HepG2 (cell line): ENCODE data around the gene HDGFL3. TPM values are rescaled to one million over a fixed set of nuclear protein-coding genes. Genes with fewer than 3 reads are reported as not detected.
A peak's percentile ranks its signal among the peaks of the same experiment; 100 is the strongest.

Source experiments
- ATAC-seq: fragments of 200-7000 bp; cut with Tn5 transposase; 3 replicates; pipeline ENCODE4 v1.9.1; 2020; ENCODE audit warnings: mild to moderate bottlenecking, moderate library complexity
- BruUV-seq: library from RNA; stranded (reverse); fragments of 400-500 nt; replicated peaks from 2 replicates; lab custom pipeline; 2021; lab: Mats Ljungman, UMichigan
- CTCF ChIA-PET: fragments of 300-600 bp; formaldehyde crosslinking; extraction: SDS; loops from one replicate; lab custom pipeline; 2021; ENCODE audit warnings: low total read pairs, inconsistent platforms, low intra/inter-chr PET ratio; lab: Yijun Ruan, JAX
- POLR2A ChIA-PET: fragments of 350-600 bp; sonication (Branson Sonifier 250); formaldehyde crosslinking; loops from one replicate; lab custom pipeline; 2020; ENCODE audit warnings: antibody characterized with exemption, inconsistent platforms; lab: Yijun Ruan, JAX
- DNase-seq: peaks from one replicate; pipeline ENCODE4 v3.0.0-alpha.2; 2015; ENCODE audit warnings: low spot score
- FAIRE-seq: peaks from 3 replicates; lab custom pipeline; 2011; peaks lifted over from hg19 to GRCh38; lab: Jason Lieb, UNC
- H2AFZ ChIP-seq: one replicate; pipeline ENCODE4 v1.6.1; 2011; ENCODE audit warnings: low read length, inconsistent platforms
- H3K27ac ChIP-seq: fragments of 300-600 bp; 3 replicates; pipeline ENCODE4 v1.8.0; 2011; ENCODE audit warnings: mixed run types, mild to moderate bottlenecking, mixed read lengths, low read length, inconsistent platforms; ENCODE audit not compliant: insufficient read depth; ENCODE audit errors: extremely low read length
- H3K27me3 ChIP-seq, 2 experiments: fragments of 200-600 bp in 1 of 2; 2 replicates in 1 of 2; 3 replicates in 1 of 2; pipeline versions ENCODE4 v1.6.0 to v1.8.0; 2011; ENCODE audit warnings: low read length in 2 of 2, mild to moderate bottlenecking in 2 of 2, moderate library complexity in 2 of 2, inconsistent platforms in 1 of 2; ENCODE audit not compliant: insufficient read depth in 2 of 2, control insufficient read depth in 1 of 2
- H3K36me3 ChIP-seq, 2 experiments: fragments of 200-600 bp in 1 of 2; replicated peaks in 1 of 2; 2 replicates in 1 of 2; 3 replicates in 1 of 2; pipeline versions ENCODE4 v1.5.1 to v1.8.0; 2011; ENCODE audit warnings: low read length in 2 of 2, inconsistent platforms in 1 of 2; ENCODE audit not compliant: insufficient read depth in 2 of 2, control insufficient read depth in 1 of 2
- H3K4me1 ChIP-seq: 2 replicates; pipeline ENCODE4 v1.5.1; 2012; ENCODE audit warnings: low read length, inconsistent platforms; ENCODE audit not compliant: insufficient read depth
- H3K4me2 ChIP-seq: 2 replicates; pipeline ENCODE4 v1.6.0; 2011; ENCODE audit warnings: low read depth, low read length, inconsistent platforms
- H3K4me3 ChIP-seq, 3 experiments: fragments of 200-600 bp in 1 of 3; sonication (generic), shearing (Covaris generic) in 1 of 3; replicated peaks in 1 of 3; 2 replicates each; pipeline ENCODE4 v1.5.1; 2011 to 2016; ENCODE audit warnings: low read length in 3 of 3, inconsistent platforms in 2 of 3, low read depth in 2 of 3, mild to moderate bottlenecking in 2 of 3, control low read depth in 1 of 3, mixed read lengths in 1 of 3; ENCODE audit not compliant: insufficient read depth in 1 of 3
- H3K79me2 ChIP-seq: one replicate; pipeline ENCODE4 v1.6.1; 2011; ENCODE audit warnings: low read length, inconsistent platforms; ENCODE audit not compliant: insufficient read depth
- H3K9ac ChIP-seq: 2 replicates; pipeline ENCODE4 v1.6.0; 2011; ENCODE audit warnings: mild to moderate bottlenecking, low read depth, low read length, inconsistent platforms; ENCODE audit not compliant: insufficient read depth
- H3K9me3 ChIP-seq: 2 replicates; pipeline ENCODE4 v1.5.1; 2012; ENCODE audit warnings: mild to moderate bottlenecking, low read length
- H4K20me1 ChIP-seq: 2 replicates; pipeline ENCODE4 v1.6.0; 2011; ENCODE audit warnings: inconsistent platforms, mild to moderate bottlenecking, low read length, moderate library complexity; ENCODE audit not compliant: insufficient read depth
- CHCHD3 ChIP-seq: sonication (generic); formaldehyde crosslinking; IDR thresholded peaks from 2 replicates; pipeline ENCODE4 v1.8.0; 2022; ENCODE audit warnings: mild to moderate bottlenecking, missing genetic modification reagents, moderate library complexity
- CREM ChIP-seq, 2 experiments: sonication (generic) in 1 of 2; formaldehyde crosslinking in 1 of 2; IDR thresholded peaks; 2 replicates each; pipeline versions ENCODE4 v1.4.0 to v1.6.1; 2016 to 2020; ENCODE audit warnings: antibody characterized with exemption in 1 of 2, mild to moderate bottlenecking in 1 of 2, missing genetic modification reagents in 1 of 2
- MLLT10 ChIP-seq: sonication (generic); formaldehyde crosslinking; IDR thresholded peaks from 2 replicates; pipeline ENCODE4 v1.4.0; 2020; ENCODE audit warnings: missing genetic modification reagents
- PTBP1 ChIP-seq: fragments of 200-400 bp; formaldehyde crosslinking; IDR thresholded peaks from 2 replicates; pipeline ENCODE4 v1.6.1; 2018; ENCODE audit warnings: low read length, low read depth; ENCODE audit not compliant: poor library complexity, severe bottlenecking
- RXRB ChIP-seq: IDR thresholded peaks from 2 replicates; pipeline ENCODE4 v1.6.1; 2016; ENCODE audit warnings: borderline replicate concordance, missing genetic modification reagents, missing compliant biosample characterization
- U2AF2 ChIP-seq: fragments of 200-400 bp; formaldehyde crosslinking; IDR thresholded peaks from 2 replicates; pipeline ENCODE4 v1.6.1; 2017; ENCODE audit warnings: low read depth, mild to moderate bottlenecking, low read length
- WIZ ChIP-seq: sonication (generic); formaldehyde crosslinking; IDR thresholded peaks from 2 replicates; pipeline ENCODE4 v1.5.1; 2020; ENCODE audit warnings: mild to moderate bottlenecking, missing genetic modification reagents
- ZC3H13 ChIP-seq: sonication (generic); formaldehyde crosslinking; IDR thresholded peaks from 2 replicates; pipeline ENCODE4 v1.8.1; 2023; ENCODE audit warnings: mild to moderate bottlenecking, missing genetic modification reagents, moderate library complexity
- ZNF160 ChIP-seq: sonication (generic); formaldehyde crosslinking; IDR thresholded peaks from 2 replicates; pipeline ENCODE4 v1.8.0; 2022; ENCODE audit warnings: mild to moderate bottlenecking, inconsistent platforms, missing genetic modification reagents
- ZNF441 ChIP-seq: sonication (generic); formaldehyde crosslinking; IDR thresholded peaks from 2 replicates; pipeline ENCODE4 v1.7.0; 2021; ENCODE audit warnings: missing genetic modification reagents, borderline replicate concordance
- ZNF550 ChIP-seq: sonication (generic); formaldehyde crosslinking; IDR thresholded peaks from 2 replicates; pipeline ENCODE4 v1.4.0; 2020; ENCODE audit warnings: mild to moderate bottlenecking, missing genetic modification reagents, borderline replicate concordance
- ZNF564 ChIP-seq: sonication (generic); formaldehyde crosslinking; IDR thresholded peaks from 2 replicates; pipeline ENCODE4 v1.8.1; 2023; ENCODE audit warnings: mild to moderate bottlenecking, missing genetic modification reagents
- ZNF644 ChIP-seq: IDR thresholded peaks from 2 replicates; pipeline ENCODE4 v1.6.1; 2016; ENCODE audit warnings: low read depth
- WGBS: methylation state at CpG from one replicate; pipeline ENCODE4 v1.1.6; 2017; ENCODE audit warnings: low lambda C conversion rate; 5-methylcytosine and 5-hydroxymethylcytosine counted together
- in situ Hi-C: cut with HindIII; loops from 2 replicates; pipeline ENCODE4 v1.10.0; 2017; ENCODE audit warnings: low pct_unique_long_range_greater_than_20kb; ENCODE audit not compliant: extremely low pct_ligation_motif_present
- intact Hi-C: fragments of 100-400 bp; cut with micrococcal nuclease; formaldehyde crosslinking; loops from one replicate; pipeline ENCODE4 v1.10.0; 2022; ENCODE audit not compliant: unreplicated experiment
- polyA plus RNA-seq, 8 experiments: library from polyadenylated mRNA; depleted of rRNA in 3 of 8; stranded (reverse) in 7 of 8; unstranded in 1 of 8; fragments of >200 nt; fragmentation: Illumina TruSeq in 4 of 8; extraction: Trizol in 4 of 8; gene quantifications; 2 replicates each; pipeline versions ENCODE4 v1.2.1 to v1.2.3, GENCODE V29; 2011 to 2016; ENCODE audit warnings: low read depth in 4 of 8, missing spikeins in 1 of 8, mixed read lengths in 1 of 8; ENCODE audit not compliant: insufficient read depth in 1 of 8
- total RNA-seq, 5 experiments: library from RNA; depleted of rRNA; stranded (reverse); fragments of >200 nt; fragmentation: Illumina TruSeq; extraction: Trizol; gene quantifications; 2 replicates each; pipeline ENCODE4 v1.2.3, GENCODE V29; 2016; ENCODE audit warnings: low read depth in 1 of 5
- TF ChIP-seq, protein P1 (sequence below): IDR thresholded peaks from 2 replicates; pipeline ENCODE4 v1.6.1; 2016; ENCODE audit warnings: missing genetic modification reagents, missing compliant biosample characterization
- TF ChIP-seq, protein P2 (sequence below): sonication (generic); formaldehyde crosslinking; IDR thresholded peaks from 2 replicates; pipeline ENCODE4 v1.4.0; 2020; ENCODE audit warnings: missing genetic modification reagents
- TF ChIP-seq, protein P3 (sequence below): sonication (generic); formaldehyde crosslinking; IDR thresholded peaks from 2 replicates; pipeline ENCODE4 v1.8.1; 2023; ENCODE audit warnings: mild to moderate bottlenecking, missing genetic modification reagents
- TF ChIP-seq, protein P4 (sequence below): sonication (generic); formaldehyde crosslinking; IDR thresholded peaks from 2 replicates; pipeline ENCODE4 v1.5.1; 2020; ENCODE audit warnings: mild to moderate bottlenecking, missing genetic modification reagents, moderate library complexity

HDGFL3 gene
- total and polyA plus RNA-seq, 2 of the 13 experiments (the other 11 are each of a cell fraction or from before 2014, with no cell fraction given), result 0.07 to 0.09 TPM

DNA sequence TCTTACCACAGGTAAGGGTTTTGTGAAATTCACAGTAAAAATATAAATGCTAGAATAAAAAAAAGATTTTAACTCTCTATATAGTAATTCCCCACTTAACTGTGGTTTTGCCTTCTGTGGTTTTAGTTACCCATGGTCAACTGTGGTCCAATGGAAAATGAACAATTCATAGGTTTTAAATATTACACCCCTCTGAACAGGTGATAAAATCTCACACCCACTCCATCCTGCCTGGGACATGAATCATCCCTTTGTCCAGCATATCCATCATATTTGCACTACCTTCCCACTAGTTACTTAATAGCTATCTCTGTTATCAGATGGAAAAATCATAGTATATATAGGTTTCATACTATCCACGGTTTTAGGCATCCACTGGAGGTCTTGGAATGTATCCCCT is 49.2 kb downstream of the HDGFL3 start:
- intact Hi-C loops, result no loop called here
- Histone ChIP-seq H3K4me3 (no peak overlapping the region), H4K20me1 (no peaks in the 10 kb centered on the region), H3K4me1 (no peaks in the 10 kb centered on the region), H2AFZ (no peak overlapping the region), H3K4me2 (no peak overlapping the region), H3K27me3 (no peaks in the 10 kb centered on the region; a peak in 1 of 5 replicates), H3K9ac (no peak overlapping the region), H3K27ac (no peak overlapping the region), H3K36me3 (no peaks in the 10 kb centered on the region), H3K9me3 (no peaks in the 10 kb centered on the region), H3K79me2 (no peaks in the 10 kb centered on the region)
- DNase-seq, result peak; percentile 3
- ChIA-PET POLR2A (no interaction called here), CTCF (no interaction called here)
- WGBS, result 0% methylated on average over 1 of the region's 1 CpG
- TF ChIP-seq, protein P1, sequence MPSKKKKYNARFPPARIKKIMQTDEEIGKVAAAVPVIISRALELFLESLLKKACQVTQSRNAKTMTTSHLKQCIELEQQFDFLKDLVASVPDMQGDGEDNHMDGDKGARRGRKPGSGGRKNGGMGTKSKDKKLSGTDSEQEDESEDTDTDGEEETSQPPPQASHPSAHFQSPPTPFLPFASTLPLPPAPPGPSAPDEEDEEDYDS (CRISPR knock-in tag), result no peak
- no peak for TF ChIP-seq RXRB (CRISPR knock-in tag)
- no peak for TF ChIP-seq CREM (IDR thresholded peaks at IDR 0.05)
- no peak for TF ChIP-seq CREM (CRISPR knock-in tag; IDR thresholded peaks at IDR 0.05)
- no peak for TF ChIP-seq ZC3H13
- TF ChIP-seq ZNF160 (CRISPR knock-in tag), result no peak
- TF ChIP-seq, protein P2, sequence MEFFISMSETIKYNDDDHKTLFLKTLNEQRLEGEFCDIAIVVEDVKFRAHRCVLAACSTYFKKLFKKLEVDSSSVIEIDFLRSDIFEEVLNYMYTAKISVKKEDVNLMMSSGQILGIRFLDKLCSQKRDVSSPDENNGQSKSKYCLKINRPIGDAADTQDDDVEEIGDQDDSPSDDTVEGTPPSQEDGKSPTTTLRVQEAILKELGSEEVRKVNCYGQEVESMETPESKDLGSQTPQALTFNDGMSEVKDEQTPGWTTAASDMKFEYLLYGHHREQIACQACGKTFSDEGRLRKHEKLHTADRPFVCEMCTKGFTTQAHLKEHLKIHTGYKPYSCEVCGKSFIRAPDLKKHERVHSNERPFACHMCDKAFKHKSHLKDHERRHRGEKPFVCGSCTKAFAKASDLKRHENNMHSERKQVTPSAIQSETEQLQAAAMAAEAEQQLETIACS (CRISPR knock-in tag), result no peak
- TF ChIP-seq WIZ (CRISPR knock-in tag), result no peak
- TF ChIP-seq U2AF2, result no peak
- TF ChIP-seq, protein P3, sequence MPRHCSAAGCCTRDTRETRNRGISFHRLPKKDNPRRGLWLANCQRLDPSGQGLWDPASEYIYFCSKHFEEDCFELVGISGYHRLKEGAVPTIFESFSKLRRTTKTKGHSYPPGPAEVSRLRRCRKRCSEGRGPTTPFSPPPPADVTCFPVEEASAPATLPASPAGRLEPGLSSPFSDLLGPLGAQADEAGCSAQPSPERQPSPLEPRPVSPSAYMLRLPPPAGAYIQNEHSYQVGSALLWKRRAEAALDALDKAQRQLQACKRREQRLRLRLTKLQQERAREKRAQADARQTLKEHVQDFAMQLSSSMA (CRISPR knock-in tag), result no peak
- no peak for TF ChIP-seq ZNF441 (CRISPR knock-in tag)
- TF ChIP-seq ZNF644 (CRISPR knock-in tag), result no peak
- no peak for TF ChIP-seq MLLT10 (CRISPR knock-in tag)
- TF ChIP-seq, protein P4, sequence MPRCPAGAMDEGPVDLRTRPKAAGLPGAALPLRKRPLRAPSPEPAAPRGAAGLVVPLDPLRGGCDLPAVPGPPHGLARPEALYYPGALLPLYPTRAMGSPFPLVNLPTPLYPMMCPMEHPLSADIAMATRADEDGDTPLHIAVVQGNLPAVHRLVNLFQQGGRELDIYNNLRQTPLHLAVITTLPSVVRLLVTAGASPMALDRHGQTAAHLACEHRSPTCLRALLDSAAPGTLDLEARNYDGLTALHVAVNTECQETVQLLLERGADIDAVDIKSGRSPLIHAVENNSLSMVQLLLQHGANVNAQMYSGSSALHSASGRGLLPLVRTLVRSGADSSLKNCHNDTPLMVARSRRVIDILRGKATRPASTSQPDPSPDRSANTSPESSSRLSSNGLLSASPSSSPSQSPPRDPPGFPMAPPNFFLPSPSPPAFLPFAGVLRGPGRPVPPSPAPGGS, result no peak
- TF ChIP-seq ZNF564 (CRISPR knock-in tag), result no peak
- no peak for TF ChIP-seq PTBP1
- no peak for TF ChIP-seq ZNF550
- no peak for TF ChIP-seq CHCHD3 (CRISPR knock-in tag)
- no peak for FAIRE-seq
- no TSS peak for BruUV-seq
- in situ Hi-C loops, result no loop called here
- no peak for ATAC-seq
